ENCODE measurements around the gene ITFG1.

GRCh38 chr16:47258874-47259461, 201.9 kb downstream of the ITFG1 start:
- TF ChIP-seq, protein P1, sequence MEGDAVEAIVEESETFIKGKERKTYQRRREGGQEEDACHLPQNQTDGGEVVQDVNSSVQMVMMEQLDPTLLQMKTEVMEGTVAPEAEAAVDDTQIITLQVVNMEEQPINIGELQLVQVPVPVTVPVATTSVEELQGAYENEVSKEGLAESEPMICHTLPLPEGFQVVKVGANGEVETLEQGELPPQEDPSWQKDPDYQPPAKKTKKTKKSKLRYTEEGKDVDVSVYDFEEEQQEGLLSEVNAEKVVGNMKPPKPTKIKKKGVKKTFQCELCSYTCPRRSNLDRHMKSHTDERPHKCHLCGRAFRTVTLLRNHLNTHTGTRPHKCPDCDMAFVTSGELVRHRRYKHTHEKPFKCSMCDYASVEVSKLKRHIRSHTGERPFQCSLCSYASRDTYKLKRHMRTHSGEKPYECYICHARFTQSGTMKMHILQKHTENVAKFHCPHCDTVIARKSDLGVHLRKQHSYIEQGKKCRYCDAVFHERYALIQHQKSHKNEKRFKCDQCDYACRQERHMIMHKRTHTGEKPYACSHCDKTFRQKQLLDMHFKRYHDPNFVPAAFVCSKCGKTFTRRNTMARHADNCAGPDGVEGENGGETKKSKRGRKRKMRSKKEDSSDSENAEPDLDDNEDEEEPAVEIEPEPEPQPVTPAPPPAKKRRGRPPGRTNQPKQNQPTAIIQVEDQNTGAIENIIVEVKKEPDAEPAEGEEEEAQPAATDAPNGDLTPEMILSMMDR (IDR thresholded peaks at IDR 0.05): no peak
- no peak for TF ChIP-seq POLR2A (IDR thresholded peaks at IDR 0.05)

All from lower leg skin (tissue), 3 donors.